Subcutaneous adipose tissue (tissue), 4 donors: ENCODE measurements around the gene INTS6L. TPM values are rescaled to one million over a fixed set of nuclear protein-coding genes. Genes with fewer than 3 reads are reported as not detected.

Source experiments
- total RNA-seq, 4 donors: library from RNA; depleted of rRNA; stranded (reverse); fragments of >200 nt; gene quantifications; one replicate each; pipeline ENCODE4 v1.1.0, GENCODE V29; 2016
- TF ChIP-seq, protein P1 (sequence below): fragments of 450-650 bp; IDR thresholded peaks from one replicate; pipeline ENCODE4 v1.5.1; 2016; ENCODE audit warnings: low read depth, mild to moderate bottlenecking, control low read depth, antibody characterized with exemption, moderate library complexity

INTS6L gene
- total RNA-seq, 4 donors from 2014 or later, result 4.3 to 10.6 (median 9.6) TPM

DNA sequence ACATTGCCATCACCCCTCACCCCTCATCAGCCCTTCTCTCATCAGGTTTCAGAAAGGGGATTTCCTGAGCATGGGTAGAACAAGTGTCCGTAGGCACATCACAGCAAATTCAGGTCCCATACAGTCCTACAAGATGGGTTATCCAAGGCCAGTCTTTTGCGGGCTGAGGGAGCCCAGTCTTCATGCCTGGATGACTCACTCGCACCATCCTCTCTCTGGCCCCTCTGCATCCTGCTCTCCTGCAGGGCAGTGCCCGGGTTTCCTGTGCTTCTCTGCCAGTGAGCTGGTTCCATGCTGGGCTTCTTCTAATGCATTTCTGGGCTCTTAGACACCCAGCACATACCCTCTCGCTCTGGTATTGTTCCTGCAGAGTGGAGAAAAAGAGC is 7.3 kb upstream of the INTS6L start:
- TF ChIP-seq, protein P1, sequence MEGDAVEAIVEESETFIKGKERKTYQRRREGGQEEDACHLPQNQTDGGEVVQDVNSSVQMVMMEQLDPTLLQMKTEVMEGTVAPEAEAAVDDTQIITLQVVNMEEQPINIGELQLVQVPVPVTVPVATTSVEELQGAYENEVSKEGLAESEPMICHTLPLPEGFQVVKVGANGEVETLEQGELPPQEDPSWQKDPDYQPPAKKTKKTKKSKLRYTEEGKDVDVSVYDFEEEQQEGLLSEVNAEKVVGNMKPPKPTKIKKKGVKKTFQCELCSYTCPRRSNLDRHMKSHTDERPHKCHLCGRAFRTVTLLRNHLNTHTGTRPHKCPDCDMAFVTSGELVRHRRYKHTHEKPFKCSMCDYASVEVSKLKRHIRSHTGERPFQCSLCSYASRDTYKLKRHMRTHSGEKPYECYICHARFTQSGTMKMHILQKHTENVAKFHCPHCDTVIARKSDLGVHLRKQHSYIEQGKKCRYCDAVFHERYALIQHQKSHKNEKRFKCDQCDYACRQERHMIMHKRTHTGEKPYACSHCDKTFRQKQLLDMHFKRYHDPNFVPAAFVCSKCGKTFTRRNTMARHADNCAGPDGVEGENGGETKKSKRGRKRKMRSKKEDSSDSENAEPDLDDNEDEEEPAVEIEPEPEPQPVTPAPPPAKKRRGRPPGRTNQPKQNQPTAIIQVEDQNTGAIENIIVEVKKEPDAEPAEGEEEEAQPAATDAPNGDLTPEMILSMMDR, result no peak

DNA sequence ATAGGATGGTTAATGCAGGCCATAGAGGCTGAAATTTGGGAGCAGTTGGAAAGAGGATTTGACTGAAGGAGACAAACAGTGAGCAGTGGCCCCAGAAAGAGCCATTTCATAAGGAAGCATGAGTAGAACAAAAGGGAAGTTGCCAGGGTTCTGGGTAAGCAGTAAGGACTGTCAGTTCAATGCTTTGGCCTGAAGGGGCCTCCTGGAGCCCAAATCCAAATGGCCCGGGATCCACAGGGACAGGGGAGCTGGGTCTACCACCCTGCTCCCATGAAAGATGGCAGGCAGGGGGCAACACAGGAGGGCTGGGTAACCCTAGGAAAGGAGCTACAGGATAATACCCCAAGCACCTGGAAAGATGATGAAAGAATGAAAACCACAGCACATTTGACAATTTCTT is 4.1 kb upstream of the INTS6L start:
- TF ChIP-seq, protein P1, result no peak

DNA sequence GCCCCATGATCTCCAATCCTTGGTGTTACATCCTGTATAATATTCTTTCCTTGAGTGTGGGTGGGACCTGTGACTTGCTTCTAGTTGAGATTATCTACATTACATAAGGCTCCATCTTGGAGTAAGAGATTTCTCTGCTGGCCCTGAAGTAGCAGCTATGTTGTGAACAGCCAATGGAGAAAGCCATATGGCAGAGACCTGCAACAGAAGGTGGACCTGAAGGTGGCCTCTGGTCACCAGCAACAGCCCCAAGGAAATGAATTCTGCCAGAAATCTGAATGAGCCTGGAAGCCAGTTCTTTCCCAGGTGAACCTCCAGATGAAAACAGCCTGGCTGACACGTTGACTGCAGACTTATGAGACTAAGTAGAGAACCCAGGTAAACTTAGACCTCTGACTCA is 2.3 kb upstream of the INTS6L start:
- TF ChIP-seq, protein P1, result no peak

DNA sequence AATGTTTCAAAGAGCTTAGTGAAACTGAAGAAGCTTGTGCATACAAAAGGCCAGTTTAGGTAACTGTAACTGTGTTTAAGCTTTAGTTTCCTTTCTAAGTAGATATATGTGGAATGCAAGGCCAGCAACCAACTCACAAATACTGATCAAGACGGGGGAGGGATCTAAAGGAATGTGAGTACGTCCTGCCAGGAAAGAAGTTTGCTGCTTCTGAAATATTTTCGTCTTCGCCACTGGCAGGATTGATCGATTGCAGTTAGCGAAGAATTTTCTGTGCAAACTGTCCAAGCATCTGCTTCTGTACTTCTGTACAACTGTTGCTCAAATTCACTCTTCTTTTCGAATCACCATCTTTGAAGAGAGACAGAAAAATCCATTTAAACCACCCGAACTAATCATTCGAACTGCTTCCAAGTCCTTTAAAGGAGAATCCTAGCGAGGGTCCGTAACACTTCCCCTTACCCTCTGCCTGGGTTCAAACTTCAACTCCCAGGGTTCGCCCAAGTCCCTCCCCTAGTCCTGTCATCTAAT is 373 bp upstream of the INTS6L start:
- TF ChIP-seq, protein P1, result no peak

DNA sequence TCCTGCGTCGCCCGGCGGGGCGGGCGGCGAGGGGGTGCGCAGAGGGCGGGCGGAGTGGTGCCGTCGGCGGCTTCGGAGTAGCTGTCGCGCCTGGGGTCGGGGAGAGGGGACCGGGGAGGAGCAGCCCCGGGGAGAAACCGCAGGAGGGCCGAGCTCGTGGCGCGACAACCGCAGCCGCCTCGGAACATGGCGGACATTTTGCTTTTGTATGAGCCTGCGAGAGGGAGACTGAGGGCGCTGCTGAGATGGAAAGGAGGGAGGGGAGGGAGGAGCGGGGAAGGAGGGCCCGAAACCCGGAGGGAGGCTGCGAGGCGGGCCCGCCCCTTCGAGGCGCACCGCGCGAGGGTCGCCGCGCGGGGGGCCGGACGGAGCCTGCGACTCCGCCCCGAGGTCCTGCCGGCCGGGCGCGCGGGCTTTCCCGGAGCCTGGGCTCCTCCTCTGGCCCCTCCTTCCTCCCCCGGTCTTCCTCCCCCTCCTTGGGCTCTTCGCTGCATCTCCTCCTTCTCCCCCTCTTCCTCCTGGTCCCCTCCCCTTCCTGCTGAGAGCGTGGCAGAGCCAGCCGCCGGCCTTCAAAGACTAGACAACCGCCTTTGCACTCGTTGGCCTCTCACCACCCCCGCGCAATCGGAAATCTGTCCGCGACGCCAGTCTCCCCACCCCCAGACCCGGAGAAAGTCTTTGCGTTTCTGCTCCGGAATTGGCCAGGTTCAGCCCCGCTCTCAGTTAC is 1.1 kb downstream of the INTS6L start:
- TF ChIP-seq, protein P1, result no peak

DNA sequence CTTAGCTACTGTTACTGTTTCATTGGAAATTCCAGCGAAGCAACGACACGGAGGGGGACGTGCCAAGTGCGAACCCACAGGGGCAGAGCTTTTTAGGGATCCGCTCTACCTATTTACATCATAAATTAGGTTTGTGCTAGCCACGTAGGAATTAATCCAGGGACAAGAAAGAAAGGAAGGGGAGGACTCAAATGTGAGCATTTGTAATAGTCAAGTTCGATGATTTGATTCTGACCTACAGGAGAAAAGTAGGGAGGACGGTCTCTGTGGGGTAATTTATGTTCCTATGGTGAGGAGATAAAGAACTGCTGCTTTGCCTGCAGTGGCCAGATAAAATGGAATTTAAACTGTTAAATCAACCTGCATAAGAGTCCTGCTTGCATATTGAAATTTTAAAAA is 1.7 kb downstream of the INTS6L start:
- TF ChIP-seq, protein P1, result no peak

DNA sequence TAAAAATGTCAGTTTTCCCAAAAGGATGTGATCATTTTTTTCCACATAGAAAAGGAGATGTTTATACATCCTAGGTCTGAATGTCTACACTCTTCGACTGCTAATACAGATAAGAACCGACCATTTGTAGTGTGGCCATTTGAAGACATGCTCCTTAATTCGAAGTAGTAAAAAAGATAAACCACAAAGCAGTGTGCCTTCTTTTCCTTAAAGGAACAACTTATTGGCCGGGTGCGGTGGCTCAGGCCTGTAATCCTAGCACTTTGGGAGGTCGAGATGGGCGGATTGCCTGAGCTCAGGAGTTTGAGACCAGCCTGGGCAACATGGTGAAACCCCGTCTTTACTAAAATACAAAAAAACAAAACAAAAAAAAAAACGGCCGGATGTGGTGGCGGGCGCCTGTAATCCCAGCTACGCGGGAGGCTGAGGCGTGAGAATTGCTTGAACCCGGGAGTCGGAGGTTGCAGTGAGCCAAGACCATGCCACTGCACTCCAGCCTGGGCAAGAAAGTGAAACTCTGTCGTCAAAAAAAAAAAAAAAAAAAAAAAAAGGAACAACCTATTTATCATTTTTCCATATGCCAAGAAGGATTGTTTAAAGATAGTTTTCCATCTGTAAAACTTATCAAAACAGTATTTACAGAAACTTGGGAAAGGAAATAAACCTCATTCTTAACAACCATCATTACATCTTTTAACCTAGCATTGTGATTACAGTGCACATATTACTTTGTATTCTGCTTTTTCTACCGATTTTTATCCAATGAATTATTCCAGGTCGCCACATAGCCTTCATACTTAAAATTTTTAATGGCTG is 2.6 kb downstream of the INTS6L start:
- TF ChIP-seq, protein P1, result no peak
